GM18505 (cell line): Measurements from ENCODE around the gene BRSK1.

Experiments
- ATAC-seq: cut with Tn5 transposase; IDR thresholded peaks from one replicate; pipeline ENCODE4 v1.9.1; 2021; ENCODE audit not compliant: unreplicated experiment
- POLR2A ChIP-seq: IDR thresholded peaks from 4 replicates; pipeline ENCODE4 v1.6.1; 2011; ENCODE audit warnings: borderline replicate concordance; ENCODE audit not compliant: insufficient read depth, insufficient read length; ENCODE audit errors: extremely low read depth

Gene BRSK1

DNA sequence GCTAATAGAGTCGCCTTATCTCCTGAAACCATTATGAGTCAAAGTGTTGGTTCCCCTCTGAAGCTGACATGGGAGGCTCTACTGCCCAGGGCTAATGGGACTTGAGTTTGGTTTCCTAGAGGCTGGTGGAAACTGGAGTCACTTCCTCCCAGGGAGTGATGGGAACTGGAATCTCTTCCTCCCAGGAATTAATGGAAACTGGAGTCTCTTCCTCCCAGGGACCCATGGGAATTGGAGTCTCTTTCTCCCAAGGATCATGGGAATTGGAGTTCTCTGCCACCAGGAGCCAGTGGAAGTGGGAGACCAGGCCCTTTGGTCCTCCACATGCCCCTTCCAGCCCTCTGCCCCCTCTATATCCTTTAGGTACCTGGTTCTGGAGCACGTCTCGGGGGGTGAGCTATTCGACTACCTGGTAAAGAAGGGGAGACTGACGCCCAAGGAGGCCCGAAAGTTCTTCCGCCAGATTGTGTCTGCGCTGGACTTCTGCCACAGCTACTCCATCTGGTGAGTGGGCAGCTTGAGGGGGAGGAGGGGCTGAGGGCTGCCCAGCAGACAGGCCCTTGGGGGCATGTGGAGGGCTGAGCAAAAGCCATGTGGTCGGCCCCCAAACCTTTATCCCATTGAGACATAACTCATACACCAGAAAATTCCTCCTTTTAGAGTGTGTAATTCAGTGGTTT, 5.5 kb downstream of the BRSK1 start:
- TF ChIP-seq POLR2A = no peak
- no peak for ATAC-seq

DNA sequence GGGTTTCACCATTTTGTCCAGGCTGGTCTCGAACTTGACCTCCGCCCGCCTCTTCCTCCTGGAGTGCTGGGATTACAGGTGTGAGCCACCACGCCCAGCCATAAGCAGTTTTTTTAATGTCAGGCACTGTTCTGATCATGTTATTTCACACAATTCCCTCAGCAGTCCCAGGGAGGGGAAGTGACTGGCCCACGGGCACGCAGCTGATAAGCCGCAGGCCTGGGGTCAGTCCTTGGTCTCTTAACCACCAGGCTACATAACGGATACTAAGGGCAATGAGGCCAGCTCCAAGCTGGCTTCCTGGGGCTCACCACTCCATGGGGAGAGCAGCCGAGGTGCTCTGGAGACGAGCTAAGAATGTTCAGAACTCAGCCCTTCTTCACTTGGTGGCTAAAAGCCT, 13.5 kb downstream of the BRSK1 start:
- TF ChIP-seq POLR2A = no peak
- ATAC-seq = no peak

GRCh38 chr19:55299991-55300390, 16.2 kb downstream of the BRSK1 start:
- ATAC-seq = no peak
- TF ChIP-seq POLR2A = no peak

DNA sequence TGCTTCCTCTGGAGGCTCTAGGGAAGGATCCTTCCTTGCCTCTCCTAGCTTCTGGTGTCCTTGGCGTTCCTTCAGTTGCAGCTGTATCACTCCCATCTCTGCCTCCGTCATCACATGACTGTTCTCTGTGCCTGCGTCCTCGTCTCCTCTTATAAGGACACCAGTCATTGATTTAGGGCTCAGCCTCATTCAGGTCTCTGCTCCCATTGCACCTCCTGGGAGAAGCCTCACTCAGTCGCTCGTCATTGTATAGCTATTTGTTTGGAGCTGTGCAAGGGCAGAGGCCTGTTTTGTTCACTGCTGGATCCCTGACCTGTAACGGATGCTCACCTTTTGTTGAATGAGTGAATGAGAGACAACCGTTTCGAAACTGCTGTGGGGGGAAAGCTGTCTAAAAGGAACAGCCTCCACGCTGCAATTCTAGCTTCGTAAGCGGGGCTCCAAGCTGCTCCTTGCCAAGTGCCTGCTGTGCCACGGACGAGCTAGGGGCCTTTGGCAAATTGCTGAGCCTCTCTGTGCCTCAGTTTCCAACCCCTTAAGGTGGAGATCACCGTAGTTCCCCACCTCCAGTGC, 17.2 kb downstream of the BRSK1 start:
- no peak for ATAC-seq
- TF ChIP-seq POLR2A = no peak

GRCh38 chr19:55301459-55302317, 17.9 kb downstream of the BRSK1 start:
- TF ChIP-seq POLR2A = no peak
- ATAC-seq = no peak

DNA sequence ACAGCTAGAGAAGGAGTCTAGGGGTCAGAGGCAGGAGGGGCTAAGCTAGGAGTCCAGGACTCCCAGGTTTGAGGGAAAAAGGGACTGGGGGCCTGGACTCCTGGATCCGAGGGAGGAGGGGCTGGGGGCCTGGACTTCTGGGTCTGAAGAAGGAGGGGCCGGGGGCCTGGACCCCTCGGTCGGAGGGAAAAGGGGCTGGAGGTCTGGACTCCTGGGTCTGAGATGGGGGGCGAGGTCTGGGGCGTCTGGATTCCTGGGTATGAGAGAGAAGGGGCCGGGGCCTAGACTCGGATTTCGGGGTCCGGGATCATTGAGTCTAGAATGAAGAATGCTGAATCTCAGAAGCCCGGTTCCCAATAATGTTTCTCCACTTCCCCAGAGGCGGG, 18.5 kb downstream of the BRSK1 start:
- ATAC-seq = no peak
- no peak for TF ChIP-seq POLR2A

GRCh38 chr19:55303477-55303876, 19.7 kb downstream of the BRSK1 start:
- no peak for TF ChIP-seq POLR2A
- ATAC-seq = no peak

DNA sequence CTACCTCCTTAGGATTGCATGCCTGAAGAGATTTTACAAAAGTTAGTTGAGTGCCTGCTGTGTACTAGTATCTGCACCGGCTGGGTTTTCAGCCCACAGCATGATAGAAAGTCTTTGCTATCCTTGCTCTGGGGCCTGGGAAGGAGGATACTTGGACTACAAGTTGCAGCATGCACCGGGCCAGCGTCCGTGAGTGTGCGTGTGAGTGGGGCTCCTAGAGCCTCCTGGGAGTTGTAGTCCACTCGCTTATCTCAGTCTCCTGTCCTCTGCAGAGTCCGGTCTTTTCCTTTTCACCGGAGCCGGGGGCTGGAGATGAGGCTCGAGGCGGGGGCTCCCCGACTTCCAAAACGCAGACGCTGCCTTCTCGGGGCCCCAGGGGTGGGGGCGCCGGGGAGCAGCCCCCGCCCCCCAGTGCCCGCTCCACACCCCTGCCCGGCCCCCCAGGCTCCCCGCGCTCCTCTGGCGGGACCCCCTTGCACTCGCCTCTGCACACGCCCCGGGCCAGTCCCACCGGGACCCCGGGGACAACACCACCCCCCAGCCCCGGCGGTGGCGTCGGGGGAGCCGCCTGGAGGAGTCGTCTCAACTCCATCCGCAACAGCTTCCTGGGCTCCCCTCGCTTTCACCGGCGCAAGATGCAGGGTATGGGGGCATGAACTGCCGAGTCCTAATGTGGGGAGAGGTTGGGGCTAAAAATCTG, 20.6 kb downstream of the BRSK1 start:
- no peak for TF ChIP-seq POLR2A
- no peak for ATAC-seq

DNA sequence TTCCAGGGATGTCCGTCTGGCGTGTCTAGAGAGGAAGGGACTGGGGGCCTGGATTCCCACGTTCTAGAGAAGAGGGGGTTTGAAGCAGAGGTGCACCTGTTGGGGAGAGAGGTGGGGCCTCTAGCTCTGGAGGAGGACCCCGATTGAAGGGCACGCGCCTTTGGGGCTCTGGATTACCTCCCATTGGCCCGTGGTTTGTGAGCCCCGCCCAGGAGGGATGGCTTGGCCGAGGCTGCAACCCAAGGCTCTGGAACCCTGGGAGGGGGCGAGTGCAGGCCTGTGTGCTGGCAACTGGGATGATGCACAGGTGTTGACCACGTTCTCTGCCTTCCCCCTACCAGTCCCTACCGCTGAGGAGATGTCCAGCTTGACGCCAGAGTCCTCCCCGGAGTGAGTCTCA, 21.2 kb downstream of the BRSK1 start:
- ATAC-seq = no peak
- no peak for TF ChIP-seq POLR2A

DNA sequence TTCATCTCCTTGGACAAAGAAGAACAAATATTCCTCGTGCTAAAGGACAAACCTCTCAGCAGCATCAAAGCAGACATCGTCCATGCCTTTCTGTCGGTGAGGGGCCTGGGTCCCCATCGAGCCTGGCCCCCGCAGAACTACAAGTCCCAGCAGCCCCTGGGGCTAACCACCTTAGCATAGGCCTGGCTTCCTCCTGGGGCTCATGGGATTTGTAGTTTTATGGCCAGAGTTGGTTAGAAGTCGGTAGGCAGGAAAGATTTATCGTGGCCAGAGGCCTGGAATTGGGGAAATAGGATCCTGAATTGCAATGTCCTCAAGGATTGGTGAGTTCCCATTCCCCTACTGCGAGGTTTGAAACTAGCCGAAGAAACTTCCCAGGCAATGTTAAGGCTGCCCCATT, 21.7 kb downstream of the BRSK1 start:
- no peak for TF ChIP-seq POLR2A
- ATAC-seq = no peak

DNA sequence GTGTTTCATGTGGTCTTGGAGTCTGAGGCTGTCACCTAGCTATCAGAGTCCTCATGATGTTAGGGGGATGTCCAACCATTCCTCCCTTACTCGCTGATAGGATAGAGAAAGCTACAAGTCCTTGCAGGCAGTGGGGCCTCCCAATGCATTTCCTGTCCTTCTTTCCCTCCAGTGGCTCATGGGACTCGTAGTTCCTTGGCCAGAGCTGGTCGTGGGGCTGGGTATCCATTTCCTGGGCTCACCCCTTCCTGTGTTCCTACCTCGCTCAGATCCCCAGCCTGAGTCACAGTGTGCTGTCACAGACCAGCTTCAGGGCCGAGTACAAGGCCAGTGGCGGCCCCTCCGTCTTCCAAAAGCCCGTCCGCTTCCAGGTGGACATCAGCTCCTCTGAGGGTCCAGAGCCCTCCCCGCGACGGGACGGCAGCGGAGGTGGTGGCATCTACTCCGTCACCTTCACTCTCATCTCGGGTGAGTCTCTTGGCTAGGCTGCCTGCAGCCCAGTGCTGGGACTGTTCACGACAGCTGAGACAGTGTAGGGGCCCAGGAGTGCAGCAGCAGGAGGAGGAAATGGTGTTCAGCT, 22.3 kb downstream of the BRSK1 start:
- ATAC-seq = no peak
- no peak for TF ChIP-seq POLR2A

GRCh38 chr19:55306712-55307111, 22.9 kb downstream of the BRSK1 start:
- no peak for TF ChIP-seq POLR2A
- ATAC-seq = no peak

- no peak for ATAC-seq
- no peak for TF ChIP-seq POLR2A
Measured at GRCh38 chr19:55308281-55308680, 24.5 kb downstream of the BRSK1 start.

DNA sequence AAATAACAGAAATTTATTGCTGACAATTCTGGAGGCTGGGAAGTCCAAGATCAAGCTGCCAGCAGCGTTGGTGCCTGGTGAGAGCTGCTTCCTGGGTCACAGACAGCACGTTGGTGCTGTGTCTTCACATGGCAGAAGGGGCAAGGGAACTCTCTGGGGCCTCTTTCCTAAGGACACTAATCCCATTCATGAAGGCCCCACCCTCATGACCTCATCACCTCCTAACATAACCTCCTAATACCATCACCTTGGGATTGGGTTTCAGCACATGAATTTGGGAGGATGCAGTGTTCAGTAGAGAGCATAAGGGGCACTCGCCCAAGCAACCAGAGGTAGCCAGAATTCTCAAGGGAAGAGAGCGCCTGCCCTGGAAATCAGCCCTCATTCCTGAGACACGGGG, 25.7 kb downstream of the BRSK1 start:
- ATAC-seq = no peak
- TF ChIP-seq POLR2A = no peak

DNA sequence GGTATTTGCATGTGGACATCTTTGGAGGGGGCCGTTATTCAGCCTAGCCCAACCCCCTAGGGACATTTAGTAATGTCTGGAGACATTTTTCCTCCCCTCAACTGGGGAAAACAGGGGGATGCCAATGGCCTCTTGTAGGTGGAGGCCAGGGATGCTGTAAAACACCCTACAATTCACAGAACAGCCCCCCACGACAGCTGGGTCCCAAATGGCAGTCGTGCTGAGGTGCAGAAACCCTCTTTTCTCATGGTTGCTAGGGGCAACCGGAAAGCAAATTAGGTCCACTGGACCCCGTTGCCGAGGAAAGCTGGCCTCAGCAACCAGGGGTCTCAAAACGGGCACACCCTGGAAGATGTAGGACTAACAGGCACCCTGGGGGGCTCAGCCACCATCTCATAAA, 26.7 kb downstream of the BRSK1 start:
- no peak for TF ChIP-seq POLR2A
- no peak for ATAC-seq
